ENCODE measurements around the gene HOXC10.

Gene HOXC10

DNA sequence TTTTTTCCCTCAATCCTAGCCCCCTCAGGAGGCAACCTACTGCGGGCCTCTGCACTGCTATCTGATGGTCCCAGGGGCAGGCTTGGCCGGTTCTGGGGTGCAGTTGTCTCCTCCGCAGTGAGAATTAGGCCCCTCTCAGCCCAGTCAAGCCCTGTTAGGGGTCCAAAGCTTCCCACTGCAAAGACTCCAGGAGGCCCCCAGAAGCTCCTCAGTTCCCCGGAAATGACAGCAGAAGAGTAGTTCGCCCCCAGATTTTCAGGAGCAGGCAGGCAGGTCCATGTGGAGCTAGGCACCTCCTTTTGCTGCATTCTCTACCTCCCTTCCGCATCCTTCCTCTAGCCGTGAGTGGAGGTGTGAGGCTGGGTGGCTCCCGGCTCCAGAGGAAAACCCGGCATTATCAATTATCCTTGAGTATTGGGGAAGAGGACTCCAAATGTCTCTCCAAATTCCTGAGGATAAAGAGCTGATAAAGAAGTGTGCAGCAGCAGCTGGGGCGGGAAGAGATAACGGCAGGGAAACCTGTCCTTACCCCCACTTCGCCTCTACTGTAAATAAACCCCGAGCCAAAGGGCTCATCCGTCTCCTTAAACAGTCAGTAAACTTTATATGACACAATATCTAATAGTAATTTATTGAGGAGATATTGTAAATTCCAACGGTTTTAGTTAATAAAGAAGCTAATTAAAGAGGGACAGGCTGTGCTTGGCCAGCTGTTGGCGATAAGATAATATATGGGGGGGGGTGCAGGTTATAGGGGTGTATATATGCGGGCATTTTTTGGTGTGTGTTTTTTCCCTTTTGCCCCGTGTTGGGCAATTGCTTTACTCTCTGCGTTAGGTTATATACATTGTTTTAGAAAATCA is 30.9 kb upstream of the HOXC10 start:
- Histone ChIP-seq H2BK5ac (ENCODE audit: low read depth, low read length, poor library complexity) (no peak overlapping the region), H2AFZ (ENCODE audit: insufficient read depth, low read length, poor library complexity) (no peak overlapping the region), H2BK12ac (ENCODE audit: low read length) (no peak overlapping the region), H2AK5ac (ENCODE audit: low read length) (no peak overlapping the region), H3K23ac (ENCODE audit: low read length) (no peak overlapping the region), H3K4me1 (ENCODE audit: control insufficient read depth in 1 of 2, insufficient read depth in 2 of 2, low read length in 2 of 2) (peaks cover 19 to 24% of the 10 kb centered on the region in 2 experiments), H3K27ac (ENCODE audit: low read depth, low read length) (no peak overlapping the region), H2BK120ac (ENCODE audit: insufficient read depth, low read length, poor library complexity) (no peak overlapping the region), H3K36me3 (ENCODE audit: control insufficient read depth in 1 of 2, insufficient read depth in 2 of 2, low read length in 2 of 2) (no peaks in the 10 kb centered on the region), H4K91ac (ENCODE audit: low read depth, low read length) (no peak overlapping the region), H3K4ac (ENCODE audit: low read depth, low read length) (no peak overlapping the region), H3K14ac (ENCODE audit: low read length) (no peak overlapping the region), H3K4me3 (ENCODE audit: low read depth, low read length) (no peak overlapping the region), H3K4me2 (ENCODE audit: low read length) (no peak overlapping the region), H3K18ac (ENCODE audit: low read length) (no peak overlapping the region), H3K79me1 (ENCODE audit: low read length) (no peaks in the 10 kb centered on the region), H3K9me3 (ENCODE audit: insufficient read depth, low read depth, low read length) (peaks cover 21% of the 10 kb centered on the region), H3K79me2 (ENCODE audit: control insufficient read depth, insufficient read depth, low read length, poor library complexity) (no peaks in the 10 kb centered on the region), H3K9ac (ENCODE audit: low read length) (no peak overlapping the region), H4K8ac (ENCODE audit: low read depth, low read length) (no peak overlapping the region), H4K12ac (ENCODE audit: low read depth, low read length) (no peak overlapping the region), H3K27me3 (ENCODE audit: insufficient read depth, low read length) (peaks cover 89% of the 10 kb centered on the region)
- DNase-seq: no peak
- no CpG with 5 or more reads among the region's 19 CpGs for WGBS (ENCODE audit: extremely low coverage, insufficient coverage, insufficient read length)

DNA sequence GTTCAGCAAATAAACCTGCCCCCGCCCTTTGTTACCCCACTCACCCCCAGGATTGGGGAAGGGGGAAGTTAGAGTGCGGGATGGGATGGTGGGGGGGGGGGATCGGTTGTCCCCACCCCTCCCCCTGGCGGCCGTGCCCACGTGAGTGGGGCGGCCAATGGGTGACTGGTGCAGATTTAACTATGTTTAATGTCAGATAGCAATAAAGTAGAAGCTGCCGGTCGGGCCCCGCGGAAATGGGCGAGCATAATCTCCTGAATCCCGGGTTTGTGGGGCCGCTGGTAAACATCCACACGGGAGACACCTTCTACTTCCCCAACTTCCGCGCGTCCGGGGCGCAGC is 30.3 kb upstream of the HOXC10 start, which contains the start of gene HOXC12:
HOXC12 (plus strand) TSS at position 210 of the 342 bp plus-strand sequence; CDS start at position 237, 27 bp downstream.
- H4K91ac ChIP-seq (ENCODE audit: low read depth, low read length): no peak within 1 kb of the TSS
- H2AFZ ChIP-seq (ENCODE audit: insufficient read depth, low read length, poor library complexity): no peak within 1 kb of the TSS
- H3K79me1 ChIP-seq (ENCODE audit: low read length): no peaks in the 10 kb centered on the region
- no peak within 1 kb of the TSS for H3K23ac ChIP-seq (ENCODE audit: low read length)
- no peak within 1 kb of the TSS for H4K8ac ChIP-seq (ENCODE audit: low read depth, low read length)
- H2BK120ac ChIP-seq (ENCODE audit: insufficient read depth, low read length, poor library complexity): no peak within 1 kb of the TSS
- H3K79me2 ChIP-seq (ENCODE audit: control insufficient read depth, insufficient read depth, low read length, poor library complexity): no peaks in the 10 kb centered on the region
- H3K27me3 ChIP-seq (ENCODE audit: insufficient read depth, low read length): peaks cover 92% of the 10 kb centered on the region
- no peak within 1 kb of the TSS for H2BK5ac ChIP-seq (ENCODE audit: low read depth, low read length, poor library complexity)
- no peak within 1 kb of the TSS for H3K4me3 ChIP-seq (ENCODE audit: low read depth, low read length)
- peaks cover 18% of the 10 kb centered on the region for H3K9me3 ChIP-seq (ENCODE audit: insufficient read depth, low read depth, low read length)
- no peak for DNase-seq
- H3K4me1 ChIP-seq (ENCODE audit: control insufficient read depth in 1 of 2, insufficient read depth in 2 of 2, low read length in 2 of 2): peaks cover 18 to 21% of the 10 kb centered on the region in 2 experiments
- WGBS (ENCODE audit: extremely low coverage, insufficient coverage, insufficient read length): no CpG with 5 or more reads among the region's 20 CpGs
- no peak within 1 kb of the TSS for H3K4ac ChIP-seq (ENCODE audit: low read depth, low read length)
- H3K18ac ChIP-seq (ENCODE audit: low read length): peak within 1 kb of the TSS; percentile 49
- no peak within 1 kb of the TSS for H3K9ac ChIP-seq (ENCODE audit: low read length)
- no peak within 1 kb of the TSS for H3K27ac ChIP-seq (ENCODE audit: low read depth, low read length)
- no peaks in the 10 kb centered on the region for H3K36me3 ChIP-seq (ENCODE audit: control insufficient read depth in 1 of 2, insufficient read depth in 2 of 2, low read length in 2 of 2)
- no peak within 1 kb of the TSS for H3K14ac ChIP-seq (ENCODE audit: low read length)
- H3K4me2 ChIP-seq (ENCODE audit: low read length): peak within 1 kb of the TSS; percentile 1
- no peak within 1 kb of the TSS for H4K12ac ChIP-seq (ENCODE audit: low read depth, low read length)
- H2BK12ac ChIP-seq (ENCODE audit: low read length): no peak within 1 kb of the TSS
- H2AK5ac ChIP-seq (ENCODE audit: low read length): no peak within 1 kb of the TSS

DNA sequence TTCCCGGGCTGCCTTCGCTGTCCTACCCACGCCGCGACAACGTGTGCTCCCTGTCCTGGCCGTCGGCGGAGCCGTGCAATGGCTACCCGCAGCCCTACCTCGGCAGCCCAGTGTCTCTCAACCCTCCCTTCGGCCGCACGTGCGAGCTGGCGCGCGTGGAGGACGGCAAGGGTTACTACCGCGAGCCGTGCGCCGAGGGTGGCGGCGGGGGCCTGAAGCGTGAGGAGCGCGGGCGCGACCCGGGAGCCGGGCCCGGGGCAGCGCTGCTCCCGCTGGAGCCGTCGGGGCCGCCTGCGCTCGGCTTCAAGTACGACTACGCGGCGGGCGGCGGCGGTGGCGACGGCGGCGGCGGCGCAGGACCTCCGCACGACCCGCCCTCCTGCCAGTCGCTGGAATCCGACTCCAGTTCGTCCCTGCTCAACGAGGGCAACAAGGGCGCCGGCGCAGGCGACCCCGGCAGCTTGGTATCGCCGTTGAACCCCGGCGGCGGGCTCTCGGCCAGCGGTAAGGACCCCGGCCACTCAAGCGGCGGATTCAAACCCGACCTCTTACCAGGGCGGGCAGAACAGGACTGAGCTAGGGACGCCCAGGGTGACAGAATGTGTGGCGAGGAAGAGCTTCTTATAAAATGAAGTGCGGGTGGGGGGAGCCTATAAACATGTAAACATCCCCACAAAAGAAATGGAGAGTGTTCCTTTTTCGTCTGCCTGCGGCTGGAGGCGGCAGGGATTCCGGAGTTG is 29.7 kb upstream of the HOXC10 start:
- Histone ChIP-seq H3K27me3 (ENCODE audit: insufficient read depth, low read length) (peaks cover 92% of the 10 kb centered on the region), H3K14ac (ENCODE audit: low read length) (no peak overlapping the region), H3K4me2 (ENCODE audit: low read length) (peak overlapping the region; percentile 1), H3K4me3 (ENCODE audit: low read depth, low read length) (no peak overlapping the region), H2BK12ac (ENCODE audit: low read length) (no peak overlapping the region), H3K4ac (ENCODE audit: low read depth, low read length) (no peak overlapping the region), H4K12ac (ENCODE audit: low read depth, low read length) (no peak overlapping the region), H3K79me1 (ENCODE audit: low read length) (no peaks in the 10 kb centered on the region), H3K23ac (ENCODE audit: low read length) (no peak overlapping the region), H4K8ac (ENCODE audit: low read depth, low read length) (no peak overlapping the region), H2BK120ac (ENCODE audit: insufficient read depth, low read length, poor library complexity) (no peak overlapping the region), H2AK5ac (ENCODE audit: low read length) (no peak overlapping the region), H2AFZ (ENCODE audit: insufficient read depth, low read length, poor library complexity) (no peak overlapping the region), H3K4me1 (ENCODE audit: control insufficient read depth in 1 of 2, insufficient read depth in 2 of 2, low read length in 2 of 2) (peaks cover 13 to 16% of the 10 kb centered on the region in 2 experiments), H3K9ac (ENCODE audit: low read length) (no peak overlapping the region), H3K18ac (ENCODE audit: low read length) (peak overlapping the region; percentile 49), H3K79me2 (ENCODE audit: control insufficient read depth, insufficient read depth, low read length, poor library complexity) (no peaks in the 10 kb centered on the region), H2BK5ac (ENCODE audit: low read depth, low read length, poor library complexity) (no peak overlapping the region), H3K27ac (ENCODE audit: low read depth, low read length) (no peak overlapping the region), H3K9me3 (ENCODE audit: insufficient read depth, low read depth, low read length) (peaks cover 16% of the 10 kb centered on the region), H4K91ac (ENCODE audit: low read depth, low read length) (no peak overlapping the region), H3K36me3 (ENCODE audit: control insufficient read depth in 1 of 2, insufficient read depth in 2 of 2, low read length in 2 of 2) (no peaks in the 10 kb centered on the region)
- WGBS (ENCODE audit: extremely low coverage, insufficient coverage, insufficient read length): no CpG with 5 or more reads among the region's 86 CpGs
- no peak for DNase-seq

DNA sequence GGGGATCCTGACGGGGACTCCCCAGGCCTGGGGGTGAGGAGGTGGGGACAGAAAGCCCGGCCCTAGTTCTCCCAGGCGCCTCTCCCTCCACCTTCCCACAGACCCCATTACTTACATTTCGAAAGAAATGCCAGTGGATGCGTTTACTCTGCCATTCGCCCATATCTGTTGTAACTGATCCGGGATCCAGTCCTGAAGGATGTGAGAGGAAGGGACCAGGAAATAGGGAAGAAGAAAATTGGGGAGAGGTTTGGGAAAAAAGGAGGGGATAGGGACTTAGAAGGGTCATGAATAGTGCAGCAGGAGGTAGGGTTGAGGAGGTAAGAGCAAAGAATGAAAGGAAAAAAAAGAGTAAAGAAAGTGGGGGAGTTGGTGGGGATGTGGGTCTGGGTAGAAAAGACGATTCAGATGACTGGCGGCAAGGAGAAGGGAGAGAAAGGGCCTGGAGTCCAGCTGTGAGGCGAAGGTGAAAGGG is 29.1 kb upstream of the HOXC10 start:
- peaks cover 16% of the 10 kb centered on the region for H3K9me3 ChIP-seq (ENCODE audit: insufficient read depth, low read depth, low read length)
- H2BK12ac ChIP-seq (ENCODE audit: low read length): no peak overlapping the region
- H3K79me2 ChIP-seq (ENCODE audit: control insufficient read depth, insufficient read depth, low read length, poor library complexity): no peaks in the 10 kb centered on the region
- no peaks in the 10 kb centered on the region for H3K79me1 ChIP-seq (ENCODE audit: low read length)
- H3K4me3 ChIP-seq (ENCODE audit: low read depth, low read length): no peak overlapping the region
- H3K18ac ChIP-seq (ENCODE audit: low read length): no peak overlapping the region
- H2BK5ac ChIP-seq (ENCODE audit: low read depth, low read length, poor library complexity): no peak overlapping the region
- no peak overlapping the region for H4K91ac ChIP-seq (ENCODE audit: low read depth, low read length)
- H2AFZ ChIP-seq (ENCODE audit: insufficient read depth, low read length, poor library complexity): no peak overlapping the region
- peaks cover 11 to 15% of the 10 kb centered on the region in 2 experiments for H3K4me1 ChIP-seq (ENCODE audit: control insufficient read depth in 1 of 2, insufficient read depth in 2 of 2, low read length in 2 of 2)
- H3K9ac ChIP-seq (ENCODE audit: low read length): no peak overlapping the region
- H2BK120ac ChIP-seq (ENCODE audit: insufficient read depth, low read length, poor library complexity): no peak overlapping the region
- no peak overlapping the region for H3K4me2 ChIP-seq (ENCODE audit: low read length)
- no peak overlapping the region for H4K8ac ChIP-seq (ENCODE audit: low read depth, low read length)
- H3K27me3 ChIP-seq (ENCODE audit: insufficient read depth, low read length): peaks cover 92% of the 10 kb centered on the region
- H3K14ac ChIP-seq (ENCODE audit: low read length): no peak overlapping the region
- no peak for DNase-seq
- H3K4ac ChIP-seq (ENCODE audit: low read depth, low read length): no peak overlapping the region
- no peak overlapping the region for H2AK5ac ChIP-seq (ENCODE audit: low read length)
- no peak overlapping the region for H4K12ac ChIP-seq (ENCODE audit: low read depth, low read length)
- no peaks in the 10 kb centered on the region for H3K36me3 ChIP-seq (ENCODE audit: control insufficient read depth in 1 of 2, insufficient read depth in 2 of 2, low read length in 2 of 2)
- no peak overlapping the region for H3K23ac ChIP-seq (ENCODE audit: low read length)
- no peak overlapping the region for H3K27ac ChIP-seq (ENCODE audit: low read depth, low read length)
- WGBS (ENCODE audit: extremely low coverage, insufficient coverage, insufficient read length): no CpG with 5 or more reads among the region's 10 CpGs

Data from trophoblast cell (in vitro differentiated cells and primary cell).